Measurements from ENCODE around the gene MAPK8. TPM values are rescaled to one million over a fixed set of nuclear protein-coding genes. Genes with fewer than 3 reads are reported as not detected.

The MAPK8 gene
- total RNA-seq, 1 experiment from 2014 or later = 52.9 TPM

- Mint-ChIP-seq H3K27ac (no peak overlapping the region), H3K36me3 (peaks cover 7% of the 10 kb centered on the region; the same call in 1 of the 2 replicates), H3K27me3 (ENCODE audit: low read depth) (no peaks in the 10 kb centered on the region), H3K4me1 (peaks cover 5% of the 10 kb centered on the region), H3K4me3 (no peak overlapping the region), H3K9me3 (peaks cover 8% of the 10 kb centered on the region)
- ATAC-seq (no peak), DNase-seq (ENCODE audit: low spot score) (no peak)
- TF ChIP-seq ZNF281 (CRISPR knock-in tag; IDR thresholded peaks at IDR 0.05) (no peak), E2F4 (CRISPR knock-in tag; IDR thresholded peaks at IDR 0.05; ENCODE audit: borderline replicate concordance, low read depth) (no peak), ELF4 (CRISPR knock-in tag; IDR thresholded peaks at IDR 0.05; ENCODE audit: low read depth) (no peak), FOXP1 (CRISPR knock-in tag; IDR thresholded peaks at IDR 0.05; ENCODE audit: borderline replicate concordance) (no peak)
- ChIA-PET CTCF (interaction anchor here (1.6 to 2.1 kb wide), 2 partner anchors 23 to 287 kb away, joined by 3 to 9 read pairs; no protein-coding TSS in a partner anchor), POLR2A (no interaction called here)
Observed at GRCh38 chr10:48369501-48369900, 63.0 kb downstream of the MAPK8 start.

- ChIA-PET CTCF (no interaction called here), POLR2A (no interaction called here)
- Mint-ChIP-seq H3K27me3 (ENCODE audit: low read depth) (no peaks in the 10 kb centered on the region), H3K4me3 (no peak overlapping the region), H3K27ac (0 out of 2 replicates have a peak overlapping the region, but pooled peaks have one; percentile 20), H3K4me1 (peaks cover 5% of the 10 kb centered on the region), H3K36me3 (peaks cover 30% of the 10 kb centered on the region), H3K9me3 (peaks cover 33% of the 10 kb centered on the region)
- DNase-seq (ENCODE audit: low spot score) (no peak), ATAC-seq (no peak)
- no peak for TF ChIP-seq NFE2L1 (CRISPR knock-in tag; IDR thresholded peaks at IDR 0.05)
- TF ChIP-seq ELF4 (CRISPR knock-in tag; IDR thresholded peaks at IDR 0.05; ENCODE audit: low read depth) = no peak
Observed at GRCh38 chr10:48377751-48378530, 71.5 kb downstream of the MAPK8 start.

- peaks cover 12% of the 10 kb centered on the region for H3K4me1 Mint-ChIP-seq
- ChIA-PET POLR2A (no interaction called here), CTCF (no interaction called here)
- H3K27me3 Mint-ChIP-seq (ENCODE audit: low read depth) = no peaks in the 10 kb centered on the region
- ATAC-seq (no peak), DNase-seq (ENCODE audit: low spot score) (no peak)
- no peak overlapping the region for H3K4me3 Mint-ChIP-seq
- peaks cover 33% of the 10 kb centered on the region for H3K9me3 Mint-ChIP-seq
- H3K36me3 Mint-ChIP-seq = peaks cover 30% of the 10 kb centered on the region
- 0 out of 2 replicates have a peak overlapping the region, but pooled peaks have one; percentile 32 for H3K27ac Mint-ChIP-seq
- TF ChIP-seq ZNF423 (CRISPR knock-in tag; IDR thresholded peaks at IDR 0.05) (no peak), AR (CRISPR knock-in tag; IDR thresholded peaks at IDR 0.05) (no peak), ZNF671 (CRISPR knock-in tag; IDR thresholded peaks at IDR 0.05) (no peak), NR2C2 (CRISPR knock-in tag; IDR thresholded peaks at IDR 0.05) (no peak), FOXK1 (CRISPR knock-in tag; IDR thresholded peaks at IDR 0.05) (no peak), MXD4 (CRISPR knock-in tag; IDR thresholded peaks at IDR 0.05; ENCODE audit: borderline replicate concordance) (no peak), SOX15 (CRISPR knock-in tag; IDR thresholded peaks at IDR 0.05) (no peak), ARID4B (CRISPR knock-in tag; IDR thresholded peaks at IDR 0.05; ENCODE audit: borderline replicate concordance) (no peak), IRF2 (CRISPR knock-in tag; IDR thresholded peaks at IDR 0.05; ENCODE audit: borderline replicate concordance, low read depth) (no peak), AFF4 (CRISPR knock-in tag; IDR thresholded peaks at IDR 0.05; ENCODE audit: borderline replicate concordance) (no peak)
Observed at GRCh38 chr10:48378675-48379074, 72.2 kb downstream of the MAPK8 start.
